Esophagus squamous epithelium (tissue), 5 donors: Measurements from ENCODE around the gene GNAI1. TPM values are rescaled to one million over a fixed set of nuclear protein-coding genes. Genes with fewer than 3 reads are reported as not detected.

Experiments
- DNase-seq: peaks from one replicate; lab custom pipeline; 2025; lab: John Stamatoyannopoulos, UW
- H3K27ac ChIP-seq, 4 donors: fragments of 200-600 bp; sonication (generic); one replicate each; pipeline ENCODE4 v1.5.1; 2016 to 2019; ENCODE audit warnings: mild to moderate bottlenecking in 1 of 4
- H3K27me3 ChIP-seq, 4 donors: fragments of 200-600 bp; sonication (generic); 1 replicate in 3 of 4; 2 replicates in 1 of 4; pipeline versions ENCODE4 v1.5.1 to v1.6.0; 2017 to 2021; ENCODE audit warnings: antibody characterized with exemption in 1 of 4
- H3K36me3 ChIP-seq, 3 donors: fragments of 200-600 bp; sonication (generic); one replicate each; pipeline ENCODE4 v1.5.1; 2016 to 2019
- H3K4me1 ChIP-seq, 3 donors: fragments of 200-600 bp; sonication (generic); one replicate each; pipeline ENCODE4 v1.5.1; 2017 to 2019
- H3K4me3 ChIP-seq, 4 donors: fragments of 200-600 bp; sonication (generic); 1 replicate in 3 of 4; 2 replicates in 1 of 4; pipeline ENCODE4 v1.5.1; 2016 to 2019; ENCODE audit warnings: mild to moderate bottlenecking in 2 of 4, moderate library complexity in 1 of 4
- H3K9me3 ChIP-seq, 3 donors: fragments of 200-600 bp; sonication (generic); one replicate each; pipeline ENCODE4 v1.5.1; 2016 to 2019
- POLR2A ChIP-seq, 4 donors: fragments of 450-650 bp; IDR thresholded peaks; one replicate each; pipeline ENCODE4 v1.6.1; 2017; ENCODE audit warnings: antibody characterized with exemption in 4 of 4, mild to moderate bottlenecking in 4 of 4, moderate library complexity in 3 of 4
- WGBS, 2 donors: methylation state at CpG; one replicate each; pipeline ENCODE4 v1.1.5; 2018; 5-methylcytosine and 5-hydroxymethylcytosine counted together
- intact Hi-C: fragments of 100-400 bp; cut with DNase I; formaldehyde crosslinking; loops from one replicate; pipeline ENCODE4 v1.15.0; 2022
- total RNA-seq, 4 donors: library from RNA; depleted of rRNA; stranded (reverse); fragments of >200 nt; gene quantifications; one replicate each; pipeline ENCODE4 v1.1.0, GENCODE V29; 2016
- TF ChIP-seq, protein P1 (sequence below), 6 experiments: fragments of 450-650 bp in 4 of 6; fragments of 200-600 bp in 2 of 6; sonication (generic) in 2 of 6; IDR thresholded peaks; one replicate each; pipeline ENCODE4 v1.5.1; 2016 to 2019; ENCODE audit warnings: antibody characterized with exemption in 6 of 6, mild to moderate bottlenecking in 4 of 6, moderate library complexity in 4 of 6
- donor health status: DM: yes; HTN: yes; CAD: no.

GNAI1 gene
- total RNA-seq, 4 donors from 2014 or later = 27.3 to 46.3 (median 38.8) TPM

DNA sequence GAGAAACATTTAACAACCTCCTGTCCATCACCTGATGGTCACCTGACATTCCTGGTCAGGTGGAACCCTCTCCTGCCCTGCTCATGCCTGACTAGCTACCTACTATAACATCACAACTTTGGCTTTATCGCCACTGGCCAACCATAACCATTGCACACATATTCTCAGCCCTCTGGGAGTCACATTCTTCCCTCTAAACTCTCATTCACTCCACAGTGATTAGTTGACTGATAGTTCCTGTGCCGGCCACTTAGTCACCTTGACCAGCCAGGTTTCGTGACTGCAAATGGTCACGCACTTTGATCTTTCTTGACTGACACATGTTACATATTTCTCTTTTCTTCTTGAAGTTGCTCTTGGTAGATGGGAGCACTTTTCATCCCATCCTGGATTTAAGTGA, 50.1 kb downstream of the GNAI1 start:
- H3K4me1 ChIP-seq = peaks cover 0 to 45% (median 0%) of the 10 kb centered on the region in 3 donors
- H3K27ac ChIP-seq = no peak overlapping the region
- no peak for TF ChIP-seq POLR2A (IDR thresholded peaks at IDR 0.05)
- TF ChIP-seq, protein P1, sequence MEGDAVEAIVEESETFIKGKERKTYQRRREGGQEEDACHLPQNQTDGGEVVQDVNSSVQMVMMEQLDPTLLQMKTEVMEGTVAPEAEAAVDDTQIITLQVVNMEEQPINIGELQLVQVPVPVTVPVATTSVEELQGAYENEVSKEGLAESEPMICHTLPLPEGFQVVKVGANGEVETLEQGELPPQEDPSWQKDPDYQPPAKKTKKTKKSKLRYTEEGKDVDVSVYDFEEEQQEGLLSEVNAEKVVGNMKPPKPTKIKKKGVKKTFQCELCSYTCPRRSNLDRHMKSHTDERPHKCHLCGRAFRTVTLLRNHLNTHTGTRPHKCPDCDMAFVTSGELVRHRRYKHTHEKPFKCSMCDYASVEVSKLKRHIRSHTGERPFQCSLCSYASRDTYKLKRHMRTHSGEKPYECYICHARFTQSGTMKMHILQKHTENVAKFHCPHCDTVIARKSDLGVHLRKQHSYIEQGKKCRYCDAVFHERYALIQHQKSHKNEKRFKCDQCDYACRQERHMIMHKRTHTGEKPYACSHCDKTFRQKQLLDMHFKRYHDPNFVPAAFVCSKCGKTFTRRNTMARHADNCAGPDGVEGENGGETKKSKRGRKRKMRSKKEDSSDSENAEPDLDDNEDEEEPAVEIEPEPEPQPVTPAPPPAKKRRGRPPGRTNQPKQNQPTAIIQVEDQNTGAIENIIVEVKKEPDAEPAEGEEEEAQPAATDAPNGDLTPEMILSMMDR (IDR thresholded peaks at IDR 0.05) = no peak
- no peaks in the 10 kb centered on the region for H3K9me3 ChIP-seq
- WGBS, 2 donors = 71 to 72% methylated on average over 4 of the region's 4 CpGs
- H3K4me3 ChIP-seq = no peak overlapping the region
- H3K36me3 ChIP-seq = no peaks in the 10 kb centered on the region
- no peaks in the 10 kb centered on the region for H3K27me3 ChIP-seq
- no peak for DNase-seq
- intact Hi-C loops = no loop called here

DNA sequence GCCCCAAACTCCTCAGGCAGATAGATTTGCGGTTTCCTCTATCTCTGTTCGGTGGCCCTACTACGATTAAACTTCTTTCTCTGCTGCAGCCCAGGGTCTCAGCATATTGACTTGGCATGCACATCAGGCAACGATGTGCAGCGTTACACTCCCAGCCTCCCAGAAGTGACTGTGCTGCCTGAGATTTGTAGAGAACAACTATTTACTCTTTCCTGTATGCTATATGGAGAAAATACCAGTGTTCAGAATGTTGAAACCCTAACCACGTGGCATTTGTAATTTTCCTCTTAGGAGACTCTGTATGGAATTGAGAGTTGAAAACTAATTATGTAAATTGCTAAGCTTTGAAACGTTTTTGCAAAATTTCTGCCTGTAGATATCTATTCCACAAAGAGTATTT, 50.9 kb downstream of the GNAI1 start:
- 78 to 82% methylated on average over 7 of the region's 7 CpGs for WGBS, 2 donors
- TF ChIP-seq, protein P1 (IDR thresholded peaks at IDR 0.05) = no peak
- no peak for TF ChIP-seq POLR2A (IDR thresholded peaks at IDR 0.05)
- H3K27ac ChIP-seq = no peak overlapping the region
- intact Hi-C loops = no loop called here
- DNase-seq = no peak
- H3K9me3 ChIP-seq = no peaks in the 10 kb centered on the region
- H3K4me3 ChIP-seq = no peak overlapping the region
- H3K4me1 ChIP-seq = peaks cover 0 to 37% (median 0%) of the 10 kb centered on the region in 3 donors
- H3K36me3 ChIP-seq = no peaks in the 10 kb centered on the region
- no peaks in the 10 kb centered on the region for H3K27me3 ChIP-seq

DNA sequence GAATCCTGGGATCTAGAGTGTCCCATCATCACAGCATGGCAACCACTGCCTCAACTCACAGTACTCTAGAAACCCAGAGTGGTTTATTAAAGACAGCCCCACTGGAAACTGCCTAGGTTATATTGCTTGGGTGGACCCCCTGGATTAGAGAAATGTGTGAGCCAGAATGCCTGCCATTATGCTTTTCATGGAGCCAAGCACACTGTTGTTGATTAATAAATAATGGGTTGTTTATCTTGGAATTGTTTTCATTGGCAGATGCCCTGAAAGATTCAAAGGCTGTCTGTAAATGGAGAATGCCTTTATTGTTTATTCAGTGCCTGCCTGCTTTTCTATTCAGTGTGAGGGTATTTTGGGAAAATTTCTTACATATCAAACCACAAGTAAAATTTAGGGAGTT, 52.1 kb downstream of the GNAI1 start:
- H3K4me3 ChIP-seq = no peak overlapping the region
- H3K4me1 ChIP-seq = peaks cover 0 to 37% (median 0%) of the 10 kb centered on the region in 3 donors
- TF ChIP-seq POLR2A (IDR thresholded peaks at IDR 0.05) = no peak
- TF ChIP-seq, protein P1 (IDR thresholded peaks at IDR 0.05) = no peak
- H3K36me3 ChIP-seq = peaks cover 0 to 6% (median 0%) of the 10 kb centered on the region in 3 donors
- H3K27me3 ChIP-seq = no peaks in the 10 kb centered on the region
- H3K9me3 ChIP-seq = no peaks in the 10 kb centered on the region
- DNase-seq = no peak
- intact Hi-C loops = no loop called here
- no peak overlapping the region for H3K27ac ChIP-seq

DNA sequence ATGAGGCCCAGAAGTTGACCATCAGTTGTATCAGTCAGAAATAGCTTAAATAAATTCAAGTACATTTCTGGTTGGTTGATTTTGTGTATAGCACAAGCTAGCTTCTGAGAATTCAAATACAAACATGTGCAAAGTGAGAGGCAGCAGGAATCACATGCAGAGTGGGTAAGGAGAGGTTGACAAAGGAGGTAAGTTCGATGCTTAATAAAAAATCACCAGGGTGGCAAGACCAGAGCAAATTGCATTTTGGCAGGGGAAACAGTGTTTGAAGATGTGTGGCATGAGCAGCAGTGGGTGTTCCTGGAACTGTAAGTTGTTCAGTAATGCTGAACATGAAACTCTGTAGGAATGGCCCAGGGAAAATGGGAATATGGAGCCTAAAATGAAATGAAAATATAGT, 52.6 kb downstream of the GNAI1 start:
- Histone ChIP-seq H3K4me3 (no peak overlapping the region), H3K27ac (no peak overlapping the region), H3K4me1 (peaks cover 0 to 37% (median 0%) of the 10 kb centered on the region in 3 donors), H3K36me3 (peaks cover 0 to 7% (median 0%) of the 10 kb centered on the region in 3 donors), H3K9me3 (no peaks in the 10 kb centered on the region), H3K27me3 (no peaks in the 10 kb centered on the region)
- no peak for DNase-seq
- WGBS, 2 donors = 50 to 52% methylated on average over 1 of the region's 1 CpG
- TF ChIP-seq, protein P1 (IDR thresholded peaks at IDR 0.05) = no peak
- no peak for TF ChIP-seq POLR2A (IDR thresholded peaks at IDR 0.05)
- intact Hi-C loops = no loop called here

DNA sequence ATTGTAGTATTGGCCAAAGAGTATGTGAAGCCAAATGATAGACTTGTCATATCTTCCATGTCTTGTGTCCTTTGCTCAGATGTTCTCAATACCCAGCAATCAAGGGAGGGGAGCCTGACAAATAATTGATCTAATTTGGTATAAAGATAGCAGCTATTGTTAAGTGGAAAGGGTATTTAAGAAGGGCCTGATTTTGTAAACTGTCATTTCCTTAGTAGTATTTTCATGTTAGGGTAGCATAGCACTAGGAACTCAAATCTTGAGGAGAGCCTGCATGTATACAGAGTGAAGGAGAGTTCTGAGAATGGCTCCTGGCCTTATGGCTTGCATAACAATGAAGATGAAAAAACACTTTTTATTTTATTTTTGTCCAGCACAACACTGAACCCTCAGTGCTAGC, 53.1 kb downstream of the GNAI1 start:
- H3K4me1 ChIP-seq = peaks cover 0 to 37% (median 0%) of the 10 kb centered on the region in 3 donors
- intact Hi-C loops = no loop called here
- H3K9me3 ChIP-seq = no peaks in the 10 kb centered on the region
- TF ChIP-seq POLR2A (IDR thresholded peaks at IDR 0.05) = no peak
- TF ChIP-seq, protein P1 (IDR thresholded peaks at IDR 0.05) = no peak
- H3K36me3 ChIP-seq = peaks cover 0 to 10% (median 0%) of the 10 kb centered on the region in 3 donors
- no peak for DNase-seq
- H3K27ac ChIP-seq = no peak overlapping the region
- H3K27me3 ChIP-seq = no peaks in the 10 kb centered on the region
- no peak overlapping the region for H3K4me3 ChIP-seq
